Daoy (cell line): ENCODE data around the gene WFDC5. TPM values are rescaled to one million over a fixed set of nuclear protein-coding genes. Genes with fewer than 3 reads are reported as not detected.

Source experiments
- total RNA-seq: library from RNA; depleted of rRNA; stranded (reverse); fragments of >200 nt; shearing (Covaris generic); gene quantifications from 2 replicates; pipeline ENCODE4 v1.2.3, GENCODE V29; 2014; rRNA removed

Gene WFDC5
- total RNA-seq, 1 experiment from 2014 or later: not detected

Other genes starting within 250 kb of the WFDC5 start
- 58.3 and 62.8 TPM in 2 replicates for gene YWHAB, start 229.5 kb downstream of the WFDC5 start, total RNA-seq
- gene PABPC1L, start 205.1 kb downstream of the WFDC5 start, total RNA-seq: 1.2 and 2.9 TPM in 2 replicates
- gene TOMM34, start 154.8 kb downstream of the WFDC5 start, total RNA-seq: 77.5 and 87.9 TPM in 2 replicates
- 20.8 and 25.0 TPM in 2 replicates for gene STK4, start 148.7 kb downstream of the WFDC5 start, total RNA-seq
- gene KCNS1, start 14.0 kb downstream of the WFDC5 start, total RNA-seq: not detected in 2 replicates
- gene WFDC12, start 9.3 kb upstream of the WFDC5 start, total RNA-seq: not detected in 2 replicates
- not detected in 2 replicates for gene PI3, start 59.7 kb upstream of the WFDC5 start, total RNA-seq
- not detected in 2 replicates for gene SEMG1, start 91.9 kb upstream of the WFDC5 start, total RNA-seq
- gene SEMG2, start 106.2 kb upstream of the WFDC5 start, total RNA-seq: not detected in 2 replicates
- not detected in 2 replicates for gene SLPI, start 139.4 kb upstream of the WFDC5 start, total RNA-seq
- not detected in 2 replicates for gene RBPJL, start 191.7 kb upstream of the WFDC5 start, total RNA-seq
- not detected in 2 replicates for gene MATN4, start 193.1 kb upstream of the WFDC5 start, total RNA-seq
- 136 and 143 TPM in 2 replicates for gene SDC4, start 233.2 kb upstream of the WFDC5 start, total RNA-seq
- 12.5 and 13.3 TPM in 2 replicates for gene SYS1, start 248.0 kb upstream of the WFDC5 start, total RNA-seq